Activated naive CD4-positive, alpha-beta T cell treated with anti-CD3 and anti-CD28 coated beads, Interleukin-2, amount 50 U/mL, for 72 hours (primary cell): ENCODE data around the gene PSMD12. TPM values are rescaled to one million over a fixed set of nuclear protein-coding genes. Genes with fewer than 3 reads are reported as not detected.
"Not testable (repeated sequence)": the region's sequence is repeated elsewhere in the genome, so short reads cannot be mapped to it uniquely, and the experiment has no call there.

ENCODE experiments used
- ATAC-seq, 2 donors: fragments of 150-1000 bp; cut with Tn5 transposase; 2 replicates each; pipeline ENCODE4 v1.10.0; 2021; ENCODE audit warnings: mild to moderate bottlenecking in 2 of 2, moderate library complexity in 2 of 2
- DNase-seq, 2 donors: peaks; one replicate each; pipeline ENCODE4 v3.0.0; 2021 to 2022; ENCODE audit warnings: low spot score in 2 of 2
- H3K27ac Mint-ChIP-seq, 2 donors: one replicate each; pipeline ENCODE4 v1.8.0; 2022; ENCODE audit warnings: mild to moderate bottlenecking in 2 of 2, mixed read lengths in 2 of 2
- H3K36me3 Mint-ChIP-seq, 2 donors: one replicate each; pipeline ENCODE4 v1.8.0; 2022; ENCODE audit warnings: mixed read lengths in 2 of 2
- H3K9me3 Mint-ChIP-seq, 2 donors: one replicate each; pipeline ENCODE4 v1.8.0; 2022; ENCODE audit warnings: mixed read lengths in 2 of 2
- total RNA-seq, 2 donors: library from RNA; stranded (reverse); gene quantifications; one replicate each; pipeline ENCODE4 v1.2.3, GENCODE V29; 2022

The PSMD12 gene
- total RNA-seq: 10 to 100 TPM; 79.7 to 92.9 TPM

DNA sequence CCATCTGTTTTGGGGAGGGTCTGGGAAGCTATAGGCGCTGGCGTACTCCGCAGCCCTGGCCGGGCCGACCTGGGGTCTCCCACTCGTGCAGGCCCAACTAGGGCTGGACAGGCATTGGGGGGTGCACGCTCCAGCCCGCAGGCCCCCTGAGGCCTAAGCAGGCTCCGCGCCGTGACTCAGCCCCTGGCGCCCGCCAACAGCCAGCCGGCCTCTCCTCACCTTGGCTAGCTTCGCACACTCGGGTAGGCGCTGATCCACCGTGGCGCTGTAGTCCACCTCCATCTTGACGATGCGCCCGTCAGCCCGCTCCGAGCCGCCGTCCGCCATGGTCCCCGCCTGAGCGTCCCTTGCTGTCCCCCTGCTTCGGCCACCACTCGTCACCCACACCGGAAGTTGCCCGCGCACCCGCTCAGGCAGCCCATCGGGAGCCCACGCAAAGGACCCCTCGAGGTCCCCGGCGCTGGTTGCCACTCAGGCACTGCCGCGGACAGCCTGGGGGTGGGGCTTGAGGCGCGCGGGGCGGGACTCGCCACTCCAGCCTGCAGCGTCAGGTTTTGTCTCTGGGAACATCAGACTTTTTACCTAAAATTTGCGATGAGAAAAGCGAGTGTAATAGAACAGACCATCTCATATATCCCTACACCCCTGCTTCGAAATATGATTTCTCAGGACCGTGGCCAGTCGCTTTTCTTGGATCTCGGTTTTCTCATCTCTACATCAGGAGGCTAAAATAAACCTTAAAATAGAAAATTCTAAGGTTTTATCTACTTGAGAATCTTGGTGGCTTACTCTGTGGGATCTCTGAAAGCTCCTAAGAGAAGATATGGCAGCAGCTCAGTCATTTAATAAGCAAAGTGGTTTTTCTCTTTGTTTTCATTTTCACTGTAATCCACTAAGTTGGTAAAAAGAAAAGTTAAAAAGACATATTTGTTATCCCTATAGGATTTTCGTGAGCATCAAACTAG lies at the start of gene PSMD12:
TSS of gene PSMD12 (minus strand) at position 385 of the 965 bp plus-strand sequence. CDS start at position 327, 58 bp downstream.
- Mint-ChIP-seq H3K9me3 (no peaks in the 10 kb centered on the region), H3K36me3 (peaks cover 14 to 40% of the 10 kb centered on the region in 2 donors), H3K27ac (peak within 1 kb of the TSS; percentile 98 to 99)
- DNase-seq (peak; percentile 93 to 97), ATAC-seq (peak; percentile 66 to 86)

DNA sequence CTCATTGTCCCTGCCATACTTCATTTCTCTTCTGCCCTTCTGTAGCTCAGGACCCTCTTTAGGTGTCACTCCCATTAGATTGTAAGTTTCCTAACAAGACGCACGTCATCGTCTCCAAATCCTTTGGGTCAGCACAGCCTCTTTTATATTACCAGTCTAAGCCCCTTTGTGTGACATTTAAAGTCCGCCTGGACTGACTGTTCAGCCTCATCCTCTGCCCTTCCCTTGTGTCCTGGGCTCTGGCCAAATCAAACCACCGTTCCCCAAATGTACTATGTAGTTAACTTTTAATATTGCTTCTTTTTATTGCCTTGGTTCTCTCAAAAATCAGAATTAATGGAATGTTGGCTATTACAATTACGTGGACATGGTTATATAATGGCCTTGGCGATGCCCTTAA lies 48.9 kb upstream of the PSMD12 start:
- Mint-ChIP-seq H3K36me3 (peaks cover 0 to 30% of the 10 kb centered on the region in 2 donors), H3K9me3 (no peaks in the 10 kb centered on the region), H3K27ac (peak overlapping the region in 1 of 2 donors; percentile 68)
- DNase-seq (no peak), ATAC-seq (no peak)

GRCh38 chr17:67414559-67414958 lies 48.2 kb upstream of the PSMD12 start:
- peaks cover 0 to 30% of the 10 kb centered on the region in 2 donors for H3K36me3 Mint-ChIP-seq
- no peaks in the 10 kb centered on the region for H3K9me3 Mint-ChIP-seq
- DNase-seq (no peak), ATAC-seq (no peak)
- peak overlapping the region in 1 of 2 donors; percentile 68 for H3K27ac Mint-ChIP-seq

GRCh38 chr17:67414130-67414529 lies 47.8 kb upstream of the PSMD12 start:
- H3K36me3 Mint-ChIP-seq: peaks cover 0 to 30% of the 10 kb centered on the region in 2 donors
- no peaks in the 10 kb centered on the region for H3K9me3 Mint-ChIP-seq
- DNase-seq: no peak
- peak overlapping the region in 1 of 2 donors; percentile 3 for H3K27ac Mint-ChIP-seq
- no peak for ATAC-seq

GRCh38 chr17:67413388-67413787 lies 47.0 kb upstream of the PSMD12 start:
- ATAC-seq (no peak), DNase-seq (no peak)
- H3K36me3 Mint-ChIP-seq: peaks cover 0 to 35% of the 10 kb centered on the region in 2 donors
- peak overlapping the region in 1 of 2 donors; percentile 30 for H3K27ac Mint-ChIP-seq
- H3K9me3 Mint-ChIP-seq: no peaks in the 10 kb centered on the region

- H3K27ac Mint-ChIP-seq: peak overlapping the region in 1 of 2 donors; percentile 30
- H3K36me3 Mint-ChIP-seq: peaks cover 0 to 35% of the 10 kb centered on the region in 2 donors
- no peak for ATAC-seq
- no peak for DNase-seq
- H3K9me3 Mint-ChIP-seq: no peaks in the 10 kb centered on the region
Observed at GRCh38 chr17:67412941-67413340, 46.6 kb upstream of the PSMD12 start.

DNA sequence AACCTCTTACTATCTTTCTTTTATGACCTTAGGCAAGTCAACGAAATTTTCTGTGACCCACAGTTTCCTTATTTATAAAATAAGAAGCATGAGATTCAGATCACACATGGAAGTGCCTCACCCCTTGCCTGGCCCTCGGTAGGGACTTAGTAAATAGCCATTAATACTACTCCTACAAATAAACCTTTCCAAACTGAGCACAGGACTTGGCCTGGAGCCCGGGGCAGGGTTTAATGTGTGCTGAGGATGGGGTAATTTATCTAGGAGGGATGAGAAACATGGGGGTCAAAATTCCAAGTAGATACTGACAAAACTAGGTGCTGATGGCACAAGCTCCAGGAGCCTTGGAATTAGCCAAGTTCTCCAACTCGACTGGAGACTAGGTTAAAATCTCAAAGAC lies 45.7 kb upstream of the PSMD12 start:
- no peak for ATAC-seq
- H3K27ac Mint-ChIP-seq: peak overlapping the region in 1 of 2 donors; percentile 41
- DNase-seq: no peak
- no peaks in the 10 kb centered on the region for H3K9me3 Mint-ChIP-seq
- H3K36me3 Mint-ChIP-seq: peaks cover 0 to 30% of the 10 kb centered on the region in 2 donors

DNA sequence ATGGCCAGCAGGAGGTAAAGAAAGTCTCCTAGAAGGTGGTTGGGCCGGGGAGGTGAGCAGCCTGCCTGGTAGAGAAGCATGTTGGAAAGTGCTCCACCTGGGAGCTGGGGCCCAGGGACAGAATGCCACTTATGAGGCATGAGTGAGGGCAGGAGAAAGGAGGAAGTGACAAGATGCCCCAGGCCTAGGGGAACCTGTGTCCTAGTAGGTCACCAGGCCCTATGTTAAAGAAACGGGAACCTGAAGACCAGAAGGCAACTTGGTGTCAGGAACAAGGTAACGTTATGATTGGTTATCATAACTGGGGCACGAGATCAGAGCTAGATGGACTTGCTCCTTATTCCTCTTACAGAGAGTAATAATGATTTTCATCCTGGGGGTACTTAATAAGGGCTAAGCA lies 45.0 kb upstream of the PSMD12 start:
- Mint-ChIP-seq H3K36me3 (peaks cover 0 to 30% of the 10 kb centered on the region in 2 donors), H3K27ac (peak overlapping the region; percentile 41 to 80), H3K9me3 (no peaks in the 10 kb centered on the region)
- DNase-seq (no peak), ATAC-seq (no peak)

GRCh38 chr17:67408455-67408830 lies 42.1 kb upstream of the PSMD12 start:
- H3K36me3 Mint-ChIP-seq: peaks cover 0 to 15% of the 10 kb centered on the region in 2 donors
- H3K9me3 Mint-ChIP-seq, ATAC-seq, DNase-seq: not testable (repeated sequence)
- peak overlapping the region; percentile 62 to 75 for H3K27ac Mint-ChIP-seq

DNA sequence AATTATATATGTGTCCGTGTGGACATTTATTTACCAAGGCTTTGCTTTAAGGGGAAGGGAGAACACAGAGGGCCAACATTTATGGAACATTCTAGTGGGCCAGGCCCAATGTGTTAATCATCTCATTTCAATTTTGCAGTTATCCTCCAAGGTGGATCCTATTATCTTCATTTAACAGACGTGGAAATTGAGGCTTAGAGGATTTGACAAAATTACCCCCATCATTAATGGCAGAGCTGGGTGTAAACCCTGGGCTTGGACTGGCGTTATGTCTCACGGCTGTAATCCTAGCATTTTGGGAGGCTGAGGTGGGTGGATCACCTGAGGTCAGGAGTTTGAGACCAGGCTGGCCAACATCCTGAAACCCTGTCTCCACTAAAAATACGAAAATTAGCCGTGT lies 37.1 kb upstream of the PSMD12 start:
- Mint-ChIP-seq H3K36me3 (peaks cover 7 to 15% of the 10 kb centered on the region in 2 donors), H3K9me3 (no peaks in the 10 kb centered on the region), H3K27ac (peak overlapping the region in 1 of 2 donors; percentile 92)
- no peak for DNase-seq
- ATAC-seq: no peak

DNA sequence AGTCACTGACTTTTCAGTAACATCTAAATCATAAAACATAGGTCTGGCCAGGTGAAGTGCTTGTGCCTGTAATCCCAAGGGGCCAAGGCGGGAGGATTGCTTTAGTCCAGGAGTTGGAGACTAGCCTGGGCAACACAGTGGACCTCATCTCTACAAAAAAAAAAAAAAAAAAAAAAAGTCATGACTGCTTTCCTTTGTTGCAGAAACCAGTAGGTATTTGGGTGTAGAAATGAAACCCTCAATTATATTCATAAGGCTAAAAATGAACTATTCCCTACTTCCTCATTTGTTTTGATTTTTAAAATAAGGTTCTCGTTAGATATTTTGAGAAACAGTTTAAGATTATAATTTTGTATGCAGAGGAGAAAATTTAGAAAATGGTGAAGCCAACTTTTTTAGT lies 36.7 kb upstream of the PSMD12 start:
- H3K9me3 Mint-ChIP-seq: no peaks in the 10 kb centered on the region
- H3K27ac Mint-ChIP-seq: peak overlapping the region; percentile 44 to 92

DNA sequence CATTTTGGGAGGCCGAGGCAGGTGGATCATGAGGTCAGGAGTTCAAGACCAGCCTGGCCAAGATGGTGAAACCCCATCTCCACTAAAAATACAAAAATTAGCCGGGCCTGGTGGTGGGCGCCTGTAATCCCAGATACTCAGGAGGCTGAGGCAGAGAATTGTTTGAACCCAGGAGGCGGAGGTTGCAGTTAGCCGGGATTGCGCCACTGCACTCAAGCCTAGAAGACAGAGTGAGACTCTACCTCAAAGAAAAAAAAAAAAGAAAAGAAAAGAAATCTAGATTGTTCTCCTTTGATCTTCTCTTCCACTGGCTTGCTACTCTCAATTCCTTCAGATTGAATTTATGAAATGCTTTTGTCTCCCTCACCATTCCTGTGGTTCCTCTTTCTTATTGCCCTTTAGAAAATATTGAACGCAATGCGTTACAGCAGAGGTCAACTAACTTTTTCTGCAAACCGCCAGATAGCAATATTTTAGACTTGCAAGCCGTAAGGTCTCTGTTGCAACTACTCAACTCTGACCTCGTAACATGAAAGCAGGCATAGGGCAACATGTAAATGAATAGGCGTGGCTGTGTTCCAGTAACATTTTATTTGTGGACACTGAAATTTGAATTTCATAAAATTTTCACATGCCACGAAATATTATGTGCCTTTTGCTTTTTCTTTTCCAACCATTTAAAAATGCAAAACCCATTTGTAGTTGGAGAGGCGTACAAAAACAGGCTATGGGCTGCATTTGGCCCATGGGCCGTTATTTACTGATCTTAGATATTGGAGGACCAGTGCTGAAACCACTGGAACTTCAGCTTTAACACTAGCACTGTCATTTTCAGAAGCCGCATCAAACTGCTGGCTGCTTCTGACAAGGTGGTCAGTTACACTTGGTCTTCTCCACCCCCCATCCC lies 35.5 kb upstream of the PSMD12 start:
- DNase-seq: no peak
- no peak for ATAC-seq
- Mint-ChIP-seq H3K36me3 (peaks cover 13 to 25% of the 10 kb centered on the region in 2 donors), H3K27ac (peak overlapping the region; percentile 59 to 92), H3K9me3 (no peaks in the 10 kb centered on the region)

More for the DNA sequence above, 36.7 kb upstream of the PSMD12 start:
- peaks cover 11 to 20% of the 10 kb centered on the region in 2 donors for H3K36me3 Mint-ChIP-seq
- no peak for ATAC-seq
- no peak for DNase-seq

GRCh38 chr17:67401106-67401505 lies 34.7 kb upstream of the PSMD12 start:
- DNase-seq (no peak), ATAC-seq (peak; percentile 29 to 39)
- H3K36me3 Mint-ChIP-seq: peaks cover 13 to 24% of the 10 kb centered on the region in 2 donors
- no peaks in the 10 kb centered on the region for H3K9me3 Mint-ChIP-seq
- peak overlapping the region; percentile 59 to 92 for H3K27ac Mint-ChIP-seq

- DNase-seq: no peak
- peak in 1 of 2 donors; percentile 40 for ATAC-seq
- Mint-ChIP-seq H3K36me3 (peaks cover 13 to 20% of the 10 kb centered on the region in 2 donors), H3K27ac (peak overlapping the region; percentile 87 to 92), H3K9me3 (no peaks in the 10 kb centered on the region)
Observed at GRCh38 chr17:67400193-67400592, 33.8 kb upstream of the PSMD12 start.

GRCh38 chr17:67399676-67400075 lies 33.3 kb upstream of the PSMD12 start:
- ATAC-seq (no peak), DNase-seq (no peak)
- H3K36me3 Mint-ChIP-seq: peaks cover 13 to 24% of the 10 kb centered on the region in 2 donors
- H3K27ac Mint-ChIP-seq: peak overlapping the region; percentile 92
- no peaks in the 10 kb centered on the region for H3K9me3 Mint-ChIP-seq

DNA sequence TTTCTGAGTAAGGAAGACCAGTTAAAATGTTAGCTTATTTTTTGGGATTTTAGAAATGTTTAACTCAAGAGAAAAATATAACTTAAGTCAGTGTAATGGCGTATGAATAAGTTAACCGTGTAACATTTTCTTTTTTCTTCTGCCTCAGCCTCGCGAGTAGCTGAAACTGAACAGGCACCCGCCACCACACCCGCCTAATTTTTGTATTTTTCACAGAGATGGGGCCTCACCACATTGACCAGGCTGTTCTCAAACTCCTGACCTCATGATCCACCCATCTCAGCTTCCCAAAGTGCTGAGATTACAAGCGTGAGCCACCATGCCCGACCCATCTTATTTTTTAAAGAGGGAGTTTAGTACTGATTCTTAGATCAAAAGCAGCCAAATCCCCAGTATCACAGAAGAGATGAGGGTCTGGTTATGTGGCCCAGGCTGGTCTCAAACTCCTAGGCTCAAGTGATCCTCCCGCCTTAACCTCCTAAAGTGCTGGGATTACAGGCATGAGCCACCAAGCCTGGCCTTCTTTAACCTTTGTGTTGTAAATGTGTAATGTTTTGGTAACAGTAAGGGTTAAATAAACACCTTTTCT lies 27.5 kb upstream of the PSMD12 start:
- Mint-ChIP-seq H3K27ac (peak overlapping the region; percentile 74 to 85), H3K36me3 (peaks cover 8 to 31% of the 10 kb centered on the region in 2 donors), H3K9me3 (no peaks in the 10 kb centered on the region)
- no peak for DNase-seq
- ATAC-seq: no peak
